ENCODE data around the gene KCND3.

The KCND3 gene

DNA sequence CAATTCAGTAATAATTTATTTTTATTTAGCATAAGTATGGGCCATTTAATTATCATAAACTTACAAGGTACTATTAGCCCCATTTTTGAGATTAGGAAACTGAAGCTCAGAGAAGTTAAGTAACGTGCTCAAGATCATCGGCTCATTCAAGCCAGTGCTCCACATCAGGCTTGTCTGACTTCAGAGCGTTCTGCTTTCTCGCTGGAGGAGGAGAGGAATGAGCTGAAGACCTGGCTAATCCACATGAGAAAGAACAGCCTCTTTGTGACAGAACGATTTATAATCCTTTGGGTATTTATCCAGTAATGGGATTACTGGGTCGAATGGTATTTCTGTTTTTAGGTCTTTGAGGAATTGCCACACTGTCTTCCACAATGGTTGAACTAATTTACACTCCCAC is 194.1 kb downstream of the KCND3 start:
- H3K27me3 ChIP-seq (ENCODE audit: control insufficient read depth, insufficient read depth, low read length), result no peaks in the 10 kb centered on the region
- no peaks in the 10 kb centered on the region for H3K4me1 ChIP-seq (ENCODE audit: control insufficient read depth, insufficient read depth, low read length)
- no peak overlapping the region for H3K4me3 ChIP-seq (ENCODE audit: low read depth, low read length)
- H3K9me3 ChIP-seq (ENCODE audit: control insufficient read depth, insufficient read depth, low read length), result no peaks in the 10 kb centered on the region
- no peaks in the 10 kb centered on the region for H3K36me3 ChIP-seq (ENCODE audit: control insufficient read depth, insufficient read depth, low read length)
- no peak overlapping the region for H3K9ac ChIP-seq (ENCODE audit: low read depth, low read length)

DNA sequence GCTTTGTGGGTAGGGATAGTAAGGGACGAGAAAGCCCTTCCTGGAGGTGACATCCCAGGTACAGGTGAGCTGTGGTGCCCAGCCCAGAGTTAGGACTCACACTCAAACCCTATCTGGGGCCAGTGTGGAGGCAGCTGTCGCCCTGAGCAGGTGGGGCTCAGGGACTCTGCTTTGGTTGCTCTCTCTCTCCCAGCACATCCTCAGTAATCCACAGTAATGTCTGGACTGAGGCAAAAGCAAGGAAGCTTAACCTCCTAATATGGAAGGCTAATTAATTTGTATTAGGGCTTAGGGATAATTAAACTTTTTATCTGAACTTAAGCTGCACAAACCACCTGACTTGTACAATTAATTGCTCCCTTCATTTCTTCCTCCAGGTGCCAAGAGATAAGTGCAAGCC is 195.5 kb downstream of the KCND3 start:
- no peak overlapping the region for H3K9ac ChIP-seq (ENCODE audit: low read depth, low read length)
- no peaks in the 10 kb centered on the region for H3K27me3 ChIP-seq (ENCODE audit: control insufficient read depth, insufficient read depth, low read length)
- H3K36me3 ChIP-seq (ENCODE audit: control insufficient read depth, insufficient read depth, low read length), result no peaks in the 10 kb centered on the region
- H3K4me3 ChIP-seq (ENCODE audit: low read depth, low read length), result no peak overlapping the region
- H3K4me1 ChIP-seq (ENCODE audit: control insufficient read depth, insufficient read depth, low read length), result no peaks in the 10 kb centered on the region
- no peaks in the 10 kb centered on the region for H3K9me3 ChIP-seq (ENCODE audit: control insufficient read depth, insufficient read depth, low read length)

DNA sequence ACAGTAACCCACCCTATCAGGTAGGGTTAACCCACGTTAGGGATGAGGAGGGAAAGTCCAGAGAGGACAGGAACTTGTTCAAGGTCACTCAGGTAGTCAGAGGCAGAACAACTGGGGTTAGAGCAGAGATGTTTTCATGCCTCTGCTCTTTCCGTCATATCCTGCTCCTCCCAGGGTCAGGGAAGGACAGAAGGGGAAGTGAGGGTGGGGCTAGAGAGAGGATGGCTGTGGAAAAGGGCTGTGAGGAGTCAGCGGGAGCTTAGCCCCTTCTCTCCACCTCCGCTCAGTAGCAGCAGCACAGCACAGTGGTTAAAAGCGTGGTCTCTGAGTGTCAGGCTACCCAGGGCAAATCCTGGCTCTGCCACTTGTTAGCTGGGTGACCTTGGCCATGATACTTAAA is 197.2 kb downstream of the KCND3 start:
- no peak overlapping the region for H3K4me3 ChIP-seq (ENCODE audit: low read depth, low read length)
- H3K9me3 ChIP-seq (ENCODE audit: control insufficient read depth, insufficient read depth, low read length), result no peaks in the 10 kb centered on the region
- no peak overlapping the region for H3K9ac ChIP-seq (ENCODE audit: low read depth, low read length)
- H3K27me3 ChIP-seq (ENCODE audit: control insufficient read depth, insufficient read depth, low read length), result no peaks in the 10 kb centered on the region
- no peaks in the 10 kb centered on the region for H3K4me1 ChIP-seq (ENCODE audit: control insufficient read depth, insufficient read depth, low read length)
- no peaks in the 10 kb centered on the region for H3K36me3 ChIP-seq (ENCODE audit: control insufficient read depth, insufficient read depth, low read length)

DNA sequence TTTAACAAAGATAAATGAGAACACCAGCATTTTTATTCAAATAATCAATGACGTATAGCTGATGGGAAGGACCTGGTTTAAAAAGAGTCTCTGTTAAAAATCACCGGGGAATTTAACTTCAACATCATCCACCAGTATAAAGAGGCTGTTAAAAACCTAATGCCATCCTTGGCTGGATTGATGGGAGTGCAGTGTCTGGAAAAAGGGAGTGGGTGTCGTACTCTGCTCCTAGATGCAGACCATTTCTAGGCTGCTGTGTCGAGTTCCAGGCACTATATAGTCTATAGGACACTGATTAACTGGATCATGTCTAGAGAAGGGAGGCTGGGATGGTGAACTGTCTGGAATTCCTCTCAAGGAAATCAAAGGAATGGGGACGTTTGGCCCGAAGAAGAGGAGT is 197.7 kb downstream of the KCND3 start:
- Histone ChIP-seq H3K9me3 (ENCODE audit: control insufficient read depth, insufficient read depth, low read length) (no peaks in the 10 kb centered on the region), H3K4me3 (ENCODE audit: low read depth, low read length) (no peak overlapping the region), H3K36me3 (ENCODE audit: control insufficient read depth, insufficient read depth, low read length) (no peaks in the 10 kb centered on the region), H3K9ac (ENCODE audit: low read depth, low read length) (no peak overlapping the region), H3K27me3 (ENCODE audit: control insufficient read depth, insufficient read depth, low read length) (no peaks in the 10 kb centered on the region), H3K4me1 (ENCODE audit: control insufficient read depth, insufficient read depth, low read length) (no peaks in the 10 kb centered on the region)

DNA sequence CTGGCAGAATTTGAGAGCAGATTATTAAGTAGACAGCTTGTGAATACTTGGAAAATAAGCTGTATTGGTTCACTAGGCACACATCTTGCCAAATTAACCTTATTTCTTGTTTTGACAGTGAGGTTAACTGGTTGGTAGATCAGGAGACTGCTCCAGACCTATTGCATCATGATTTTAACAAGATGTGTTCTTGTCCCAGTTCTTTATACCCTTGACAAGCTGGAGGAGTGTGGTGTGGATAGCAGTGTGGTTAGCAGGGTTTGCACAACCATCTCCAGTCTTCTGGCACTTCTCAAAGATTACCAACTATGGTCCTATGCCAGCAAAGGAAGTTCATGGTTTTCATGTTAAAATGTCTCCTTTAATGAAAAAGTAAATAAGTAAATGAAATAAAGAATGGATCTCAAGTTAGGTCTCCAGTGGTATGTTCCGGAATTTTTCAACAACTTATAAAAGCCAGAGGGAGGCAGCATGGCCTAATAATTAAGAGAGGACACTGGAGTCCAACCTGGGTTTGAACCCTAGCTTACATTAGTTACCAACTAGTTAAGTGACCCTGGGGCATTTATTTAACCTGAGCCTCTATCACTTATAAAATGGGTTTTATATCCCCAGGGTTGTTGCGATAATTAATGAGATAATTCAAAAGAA is 199.7 kb downstream of the KCND3 start:
- H3K27me3 ChIP-seq (ENCODE audit: control insufficient read depth, insufficient read depth, low read length), result no peaks in the 10 kb centered on the region
- H3K9me3 ChIP-seq (ENCODE audit: control insufficient read depth, insufficient read depth, low read length), result no peaks in the 10 kb centered on the region
- no peaks in the 10 kb centered on the region for H3K4me1 ChIP-seq (ENCODE audit: control insufficient read depth, insufficient read depth, low read length)
- no peak overlapping the region for H3K4me3 ChIP-seq (ENCODE audit: low read depth, low read length)
- no peaks in the 10 kb centered on the region for H3K36me3 ChIP-seq (ENCODE audit: control insufficient read depth, insufficient read depth, low read length)
- no peak overlapping the region for H3K9ac ChIP-seq (ENCODE audit: low read depth, low read length)

DNA sequence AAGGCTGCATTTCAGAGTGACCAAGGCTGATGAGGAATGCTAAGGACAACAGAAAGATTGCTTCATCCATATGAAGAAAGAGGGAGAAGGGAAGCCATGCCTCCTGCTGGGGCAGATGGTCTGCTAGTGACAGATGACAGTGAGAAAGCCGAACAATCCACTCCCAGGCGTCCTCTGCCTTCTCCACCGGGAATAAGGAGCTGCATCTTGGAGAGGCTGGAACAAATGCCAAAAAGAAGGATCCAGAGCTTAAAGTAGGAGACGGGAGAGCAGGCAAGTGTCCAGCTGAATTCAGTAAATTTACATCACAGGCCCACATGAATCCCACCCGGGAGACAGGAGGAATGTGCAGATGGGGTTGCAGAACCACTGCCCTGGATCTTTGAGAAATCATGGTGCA is 200.3 kb downstream of the KCND3 start:
- Histone ChIP-seq H3K4me3 (ENCODE audit: low read depth, low read length) (no peak overlapping the region), H3K27me3 (ENCODE audit: control insufficient read depth, insufficient read depth, low read length) (no peaks in the 10 kb centered on the region), H3K36me3 (ENCODE audit: control insufficient read depth, insufficient read depth, low read length) (no peaks in the 10 kb centered on the region), H3K9me3 (ENCODE audit: control insufficient read depth, insufficient read depth, low read length) (no peaks in the 10 kb centered on the region), H3K4me1 (ENCODE audit: control insufficient read depth, insufficient read depth, low read length) (no peaks in the 10 kb centered on the region), H3K9ac (ENCODE audit: low read depth, low read length) (no peak overlapping the region)

DNA sequence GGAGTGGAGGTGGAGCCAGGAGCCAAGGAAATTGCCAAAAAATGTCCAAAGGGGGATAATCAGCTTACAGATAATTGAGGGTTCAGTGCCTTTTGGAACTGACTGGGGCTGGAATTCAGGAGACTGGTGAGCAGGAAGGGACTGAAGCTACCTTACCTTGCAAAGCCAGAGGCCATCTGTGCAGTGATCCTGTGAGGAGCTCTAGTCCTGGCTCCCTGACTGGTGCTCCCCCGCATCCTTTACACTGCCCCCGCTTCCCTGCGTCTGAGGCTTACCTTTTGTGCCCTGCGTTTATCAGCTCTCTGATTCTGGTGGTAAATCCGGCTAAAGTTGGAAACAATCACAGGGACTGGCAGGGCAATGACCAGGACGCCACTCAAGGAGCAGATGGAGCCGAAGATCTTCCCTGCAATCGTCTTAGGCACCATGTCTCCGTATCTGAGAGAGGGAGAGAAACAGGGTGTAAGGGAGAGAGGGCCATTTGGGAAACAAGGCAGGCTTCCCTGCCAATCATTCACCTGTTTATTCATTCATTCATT is 202.7 kb downstream of the KCND3 start:
- H3K4me1 ChIP-seq (ENCODE audit: control insufficient read depth, insufficient read depth, low read length), result no peaks in the 10 kb centered on the region
- H3K27me3 ChIP-seq (ENCODE audit: control insufficient read depth, insufficient read depth, low read length), result no peaks in the 10 kb centered on the region
- no peak overlapping the region for H3K4me3 ChIP-seq (ENCODE audit: low read depth, low read length)
- H3K9me3 ChIP-seq (ENCODE audit: control insufficient read depth, insufficient read depth, low read length), result no peaks in the 10 kb centered on the region
- H3K36me3 ChIP-seq (ENCODE audit: control insufficient read depth, insufficient read depth, low read length), result no peaks in the 10 kb centered on the region
- no peak overlapping the region for H3K9ac ChIP-seq (ENCODE audit: low read depth, low read length)

DNA sequence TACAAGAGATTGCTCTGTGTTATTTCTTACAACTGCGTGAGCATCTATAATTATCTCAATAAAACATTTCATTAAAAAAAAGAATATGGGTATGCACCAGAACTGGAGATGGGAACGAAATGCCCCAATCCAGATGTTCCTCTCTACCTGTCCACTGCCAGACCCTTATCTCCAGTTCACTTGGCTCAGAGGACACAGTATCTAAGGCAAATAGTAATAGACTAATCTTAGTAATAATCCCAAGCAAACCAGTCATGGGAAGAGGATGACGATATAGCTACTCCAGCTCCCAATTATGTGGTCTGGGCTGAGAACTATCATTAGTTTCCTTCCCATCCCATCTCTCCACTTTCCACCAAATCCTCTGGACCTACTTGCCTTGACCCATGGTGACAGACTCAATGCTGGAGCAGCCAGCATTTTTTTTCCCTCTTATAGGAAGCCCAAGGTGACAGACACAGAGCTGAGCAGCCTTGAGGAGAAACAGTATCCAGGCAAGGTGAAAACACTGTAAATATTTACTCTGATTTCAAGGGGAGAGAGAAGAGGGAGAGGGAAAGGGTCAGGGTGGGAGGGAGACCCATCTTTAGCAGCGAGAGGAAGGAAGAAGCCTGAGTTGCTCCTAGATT is 205.1 kb downstream of the KCND3 start:
- H3K27me3 ChIP-seq (ENCODE audit: control insufficient read depth, insufficient read depth, low read length), result no peaks in the 10 kb centered on the region
- no peak overlapping the region for H3K9ac ChIP-seq (ENCODE audit: low read depth, low read length)
- no peaks in the 10 kb centered on the region for H3K4me1 ChIP-seq (ENCODE audit: control insufficient read depth, insufficient read depth, low read length)
- H3K9me3 ChIP-seq (ENCODE audit: control insufficient read depth, insufficient read depth, low read length), result no peaks in the 10 kb centered on the region
- no peaks in the 10 kb centered on the region for H3K36me3 ChIP-seq (ENCODE audit: control insufficient read depth, insufficient read depth, low read length)
- H3K4me3 ChIP-seq (ENCODE audit: low read depth, low read length), result no peak overlapping the region

DNA sequence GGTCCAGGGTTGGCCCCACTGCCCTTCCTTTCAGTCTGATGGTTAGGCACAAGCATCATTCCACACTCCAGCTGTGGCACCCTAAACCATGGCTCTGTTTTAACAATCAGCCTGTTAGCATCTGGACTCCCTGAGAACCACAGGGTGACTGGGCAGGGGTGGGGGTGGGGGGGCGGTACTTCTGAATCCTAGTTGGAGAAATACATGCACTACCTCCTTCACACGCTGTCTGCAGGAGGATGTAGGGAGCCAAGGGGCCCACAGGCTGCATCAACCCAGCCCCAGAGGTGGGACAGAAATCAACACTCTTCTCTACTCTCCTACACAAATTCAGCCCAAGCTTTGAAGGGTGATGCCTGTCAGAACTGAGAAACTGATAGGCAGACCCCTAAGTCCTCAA is 209.9 kb downstream of the KCND3 start:
- no peaks in the 10 kb centered on the region for H3K9me3 ChIP-seq (ENCODE audit: control insufficient read depth, insufficient read depth, low read length)
- no peaks in the 10 kb centered on the region for H3K27me3 ChIP-seq (ENCODE audit: control insufficient read depth, insufficient read depth, low read length)
- H3K4me3 ChIP-seq (ENCODE audit: low read depth, low read length), result no peak overlapping the region
- no peaks in the 10 kb centered on the region for H3K4me1 ChIP-seq (ENCODE audit: control insufficient read depth, insufficient read depth, low read length)
- no peak overlapping the region for H3K9ac ChIP-seq (ENCODE audit: low read depth, low read length)
- no peaks in the 10 kb centered on the region for H3K36me3 ChIP-seq (ENCODE audit: control insufficient read depth, insufficient read depth, low read length)

DNA sequence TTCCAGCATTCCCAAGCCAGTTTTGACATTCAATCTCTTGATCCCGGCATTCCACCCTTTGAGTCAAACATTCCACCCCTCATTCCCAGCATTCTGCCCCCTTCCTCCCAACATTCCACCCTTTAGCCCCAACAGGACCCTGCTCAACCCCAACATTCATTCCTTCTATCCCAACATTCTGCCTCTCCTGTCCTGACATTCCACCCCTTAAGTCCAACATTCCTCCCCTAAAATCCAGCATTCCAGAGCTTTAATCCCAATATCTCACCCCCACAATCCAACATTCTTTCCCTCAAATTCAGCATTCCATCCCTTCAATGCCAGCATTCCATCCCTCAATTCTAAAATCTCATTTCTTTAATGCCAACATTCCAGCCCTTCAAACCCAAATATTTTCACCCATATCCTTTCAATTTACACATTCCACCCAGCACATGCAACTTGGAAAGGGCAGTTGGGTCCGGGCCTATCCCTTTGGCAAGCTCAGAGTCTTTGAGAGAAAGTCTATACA is 210.9 kb downstream of the KCND3 start:
- H3K27me3 ChIP-seq (ENCODE audit: control insufficient read depth, insufficient read depth, low read length), result no peaks in the 10 kb centered on the region
- no peaks in the 10 kb centered on the region for H3K36me3 ChIP-seq (ENCODE audit: control insufficient read depth, insufficient read depth, low read length)
- no peaks in the 10 kb centered on the region for H3K4me1 ChIP-seq (ENCODE audit: control insufficient read depth, insufficient read depth, low read length)
- no peaks in the 10 kb centered on the region for H3K9me3 ChIP-seq (ENCODE audit: control insufficient read depth, insufficient read depth, low read length)
- no peak overlapping the region for H3K4me3 ChIP-seq (ENCODE audit: low read depth, low read length)
- no peak overlapping the region for H3K9ac ChIP-seq (ENCODE audit: low read depth, low read length)

DNA sequence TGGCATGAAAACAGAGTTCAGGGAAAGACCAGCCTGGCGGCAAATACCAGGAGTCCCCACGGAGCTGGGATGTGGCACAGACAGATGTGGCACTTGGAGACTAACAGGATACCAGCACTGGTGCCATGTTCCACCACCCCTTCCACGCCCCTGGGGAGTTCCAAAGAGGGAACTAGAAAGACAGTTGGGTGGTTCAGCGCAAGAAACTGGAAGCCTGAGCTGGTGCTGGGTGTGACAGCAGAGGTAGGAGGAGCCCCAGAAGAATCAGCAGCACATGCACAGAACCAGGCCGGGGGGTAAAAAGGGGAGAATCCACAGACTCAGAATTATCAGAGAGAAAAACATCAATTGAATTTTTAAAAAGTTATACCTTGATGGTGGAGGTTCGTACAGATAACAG is 211.4 kb downstream of the KCND3 start:
- no peak overlapping the region for H3K4me3 ChIP-seq (ENCODE audit: low read depth, low read length)
- no peaks in the 10 kb centered on the region for H3K27me3 ChIP-seq (ENCODE audit: control insufficient read depth, insufficient read depth, low read length)
- H3K4me1 ChIP-seq (ENCODE audit: control insufficient read depth, insufficient read depth, low read length), result no peaks in the 10 kb centered on the region
- H3K9me3 ChIP-seq (ENCODE audit: control insufficient read depth, insufficient read depth, low read length), result no peaks in the 10 kb centered on the region
- H3K9ac ChIP-seq (ENCODE audit: low read depth, low read length), result no peak overlapping the region
- no peaks in the 10 kb centered on the region for H3K36me3 ChIP-seq (ENCODE audit: control insufficient read depth, insufficient read depth, low read length)

DNA sequence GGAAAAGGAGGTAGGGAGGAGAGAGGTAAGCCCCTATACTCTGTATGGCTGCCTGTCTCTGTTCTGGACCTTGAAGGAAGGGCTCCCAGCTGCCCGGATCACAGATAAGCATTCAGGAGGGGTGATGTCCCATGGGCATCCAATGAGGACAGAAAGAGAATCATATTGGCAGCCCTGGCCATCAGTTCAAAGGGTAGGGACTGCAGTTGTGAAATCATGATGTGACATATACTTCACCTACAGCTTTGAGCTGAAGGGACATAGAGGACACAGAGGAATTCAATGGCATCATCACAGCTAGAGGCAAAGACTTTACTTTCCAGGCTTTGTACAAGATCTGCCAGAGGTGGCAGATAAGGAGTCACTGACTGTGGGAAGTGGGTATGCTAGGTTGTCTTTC is 212.2 kb downstream of the KCND3 start:
- Histone ChIP-seq H3K4me3 (ENCODE audit: low read depth, low read length) (no peak overlapping the region), H3K27me3 (ENCODE audit: control insufficient read depth, insufficient read depth, low read length) (no peaks in the 10 kb centered on the region), H3K9me3 (ENCODE audit: control insufficient read depth, insufficient read depth, low read length) (no peaks in the 10 kb centered on the region), H3K36me3 (ENCODE audit: control insufficient read depth, insufficient read depth, low read length) (no peaks in the 10 kb centered on the region), H3K9ac (ENCODE audit: low read depth, low read length) (no peak overlapping the region), H3K4me1 (ENCODE audit: control insufficient read depth, insufficient read depth, low read length) (no peaks in the 10 kb centered on the region)
